SU-DHL-6 (cell line): ENCODE data around the gene GSDME.
"Not testable (repeated sequence)": the region's sequence is repeated elsewhere in the genome, so short reads cannot be mapped to it uniquely, and the experiment has no call there.

ENCODE experiments used
- H2AFZ ChIP-seq: fragments of 200-600 bp; sonication (generic); 2 replicates; pipeline ENCODE4 v1.6.1; 2014; ENCODE audit warnings: low read depth, mild to moderate bottlenecking, moderate library complexity, mixed read lengths, antibody characterized with exemption, low read length; ENCODE audit not compliant: severe bottlenecking
- H3F3A ChIP-seq: fragments of 200-600 bp; shearing (Covaris generic); 2 replicates; pipeline ENCODE4 v1.6.0; 2016; ENCODE audit warnings: antibody characterized with exemption, mild to moderate bottlenecking; ENCODE audit not compliant: insufficient read depth
- H3K27ac ChIP-seq: fragments of 200-600 bp; sonication (generic); 2 replicates; pipeline ENCODE4 v1.5.1; 2016; ENCODE audit warnings: low read depth, mild to moderate bottlenecking, low read length, moderate library complexity, mixed read lengths
- H3K27me3 ChIP-seq: fragments of 200-600 bp; sonication (generic), shearing (Covaris generic); 2 replicates; pipeline ENCODE4 v1.6.0; 2014; ENCODE audit warnings: mild to moderate bottlenecking, low read length
- H3K36me3 ChIP-seq: fragments of 200-600 bp; sonication (generic); 2 replicates; pipeline ENCODE4 v1.6.1; 2014; ENCODE audit warnings: mild to moderate bottlenecking, low read length, mixed read lengths
- H3K4me2 ChIP-seq: fragments of 300-600, 200-600 bp; shearing (Covaris generic), sonication (generic); 2 replicates; pipeline ENCODE4 v1.6.0; 2014; ENCODE audit warnings: low read length, low read depth, mild to moderate bottlenecking; ENCODE audit not compliant: poor library complexity, severe bottlenecking
- H3K4me3 ChIP-seq: fragments of 200-600 bp; sonication (generic); 2 replicates; pipeline ENCODE4 v1.5.1; 2014; ENCODE audit warnings: antibody characterized with exemption, low read length, mild to moderate bottlenecking, mixed read lengths; ENCODE audit not compliant: insufficient read depth, poor library complexity, severe bottlenecking
- H3K79me2 ChIP-seq: fragments of 200-600 bp; sonication (generic); 2 replicates; pipeline ENCODE4 v1.6.1; 2014; ENCODE audit warnings: mild to moderate bottlenecking, low read length, moderate library complexity; ENCODE audit not compliant: insufficient read depth
- H3K9ac ChIP-seq: fragments of 200-600 bp; sonication (generic); 2 replicates; pipeline ENCODE4 v1.7.0; 2014; ENCODE audit warnings: mild to moderate bottlenecking, low read length
- H3K9me2 ChIP-seq: fragments of 200-600 bp; sonication (generic); replicated peaks from 2 replicates; pipeline ENCODE4 v1.6.1; 2014; ENCODE audit warnings: low read length; ENCODE audit not compliant: insufficient read depth
- H3K9me3 ChIP-seq: fragments of 200-600 bp; sonication (generic); 2 replicates; pipeline ENCODE4 v1.6.1; 2014; ENCODE audit warnings: low read length, mixed read lengths; ENCODE audit not compliant: insufficient read depth
- H4K20me1 ChIP-seq: fragments of 200-600 bp; sonication (generic); 2 replicates; pipeline ENCODE4 v1.6.1; 2014; ENCODE audit warnings: low read depth, mild to moderate bottlenecking, antibody characterized with exemption, low read length, moderate library complexity, mixed read lengths
- EZH2phosphoT487 ChIP-seq: fragments of 200-600 bp; sonication (generic), shearing (Covaris generic); conservative IDR thresholded peaks from 2 replicates; pipeline ENCODE4 v1.6.1; 2018; ENCODE audit warnings: mild to moderate bottlenecking, antibody characterized with exemption, low read length, moderate library complexity, mixed read lengths
- TF ChIP-seq, protein P1 (sequence below): fragments of 200-600 bp; sonication (generic); IDR thresholded peaks from one replicate; pipeline ENCODE4 v1.5.1; 2017; ENCODE audit warnings: antibody characterized with exemption, mild to moderate bottlenecking, low read length, moderate library complexity; ENCODE audit not compliant: insufficient read depth, poor library complexity, severe bottlenecking

Gene GSDME

GRCh38 chr7:24739306-24739705 is 18.0 kb downstream of the GSDME start:
- Histone ChIP-seq H3F3A (no peaks in the 10 kb centered on the region), H3K27me3 (no peaks in the 10 kb centered on the region)

DNA sequence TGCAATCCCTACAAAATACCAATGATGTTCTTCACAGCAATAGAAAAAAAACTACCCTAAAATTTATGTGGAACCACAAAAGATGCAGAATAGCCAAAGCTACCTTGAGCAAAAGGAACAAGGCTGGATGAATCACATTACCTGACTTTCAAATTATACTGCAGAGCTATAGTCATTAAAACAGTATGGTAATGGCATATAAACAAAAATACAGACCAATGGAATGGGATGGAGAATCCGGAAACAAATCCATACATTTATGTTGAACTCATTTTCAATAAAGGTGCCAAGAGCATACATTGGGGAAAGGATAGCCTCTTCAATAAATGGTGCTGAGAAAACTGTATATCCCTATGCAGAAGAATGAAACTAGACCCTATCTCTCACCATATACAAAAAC is 18.7 kb downstream of the GSDME start:
- Histone ChIP-seq H3K9me2 (no peaks in the 10 kb centered on the region), H3K9ac (no peak overlapping the region), H3F3A (no peaks in the 10 kb centered on the region), H3K79me2 (no peaks in the 10 kb centered on the region), H3K9me3 (peaks cover 7% of the 10 kb centered on the region), H3K36me3 (no peaks in the 10 kb centered on the region), H2AFZ (no peak overlapping the region), H3K27me3 (no peaks in the 10 kb centered on the region), H3K4me3 (no peak overlapping the region), H3K27ac (no peak overlapping the region), H4K20me1 (no peaks in the 10 kb centered on the region), H3K4me2 (no peak overlapping the region)
- TF ChIP-seq EZH2phosphoT487: no peak
- TF ChIP-seq, protein P1, sequence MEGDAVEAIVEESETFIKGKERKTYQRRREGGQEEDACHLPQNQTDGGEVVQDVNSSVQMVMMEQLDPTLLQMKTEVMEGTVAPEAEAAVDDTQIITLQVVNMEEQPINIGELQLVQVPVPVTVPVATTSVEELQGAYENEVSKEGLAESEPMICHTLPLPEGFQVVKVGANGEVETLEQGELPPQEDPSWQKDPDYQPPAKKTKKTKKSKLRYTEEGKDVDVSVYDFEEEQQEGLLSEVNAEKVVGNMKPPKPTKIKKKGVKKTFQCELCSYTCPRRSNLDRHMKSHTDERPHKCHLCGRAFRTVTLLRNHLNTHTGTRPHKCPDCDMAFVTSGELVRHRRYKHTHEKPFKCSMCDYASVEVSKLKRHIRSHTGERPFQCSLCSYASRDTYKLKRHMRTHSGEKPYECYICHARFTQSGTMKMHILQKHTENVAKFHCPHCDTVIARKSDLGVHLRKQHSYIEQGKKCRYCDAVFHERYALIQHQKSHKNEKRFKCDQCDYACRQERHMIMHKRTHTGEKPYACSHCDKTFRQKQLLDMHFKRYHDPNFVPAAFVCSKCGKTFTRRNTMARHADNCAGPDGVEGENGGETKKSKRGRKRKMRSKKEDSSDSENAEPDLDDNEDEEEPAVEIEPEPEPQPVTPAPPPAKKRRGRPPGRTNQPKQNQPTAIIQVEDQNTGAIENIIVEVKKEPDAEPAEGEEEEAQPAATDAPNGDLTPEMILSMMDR: no peak

More at GRCh38 chr7:24739306-24739705, 18.0 kb downstream of the GSDME start:
- Histone ChIP-seq H2AFZ (no peak overlapping the region), H3K4me2 (no peak overlapping the region), H3K36me3 (no peaks in the 10 kb centered on the region), H3K79me2 (no peaks in the 10 kb centered on the region), H3K4me3 (no peak overlapping the region), H3K9me3 (peaks cover 7% of the 10 kb centered on the region), H3K27ac (no peak overlapping the region), H3K9ac (no peak overlapping the region), H3K9me2 (no peaks in the 10 kb centered on the region), H4K20me1 (no peaks in the 10 kb centered on the region)
- TF ChIP-seq EZH2phosphoT487: no peak
- TF ChIP-seq, protein P1: no peak

GRCh38 chr7:24737281-24737680 is 20.0 kb downstream of the GSDME start:
- no peak for TF ChIP-seq EZH2phosphoT487
- TF ChIP-seq, protein P1: no peak
- Histone ChIP-seq H3K9me3 (peaks cover 7% of the 10 kb centered on the region), H3K27ac (no peak overlapping the region), H3F3A (no peaks in the 10 kb centered on the region), H4K20me1 (no peaks in the 10 kb centered on the region), H3K27me3 (no peaks in the 10 kb centered on the region), H3K36me3 (no peaks in the 10 kb centered on the region), H3K4me2 (no peak overlapping the region), H3K9me2 (no peaks in the 10 kb centered on the region), H3K9ac (no peak overlapping the region), H3K4me3 (no peak overlapping the region), H3K79me2 (no peaks in the 10 kb centered on the region), H2AFZ (no peak overlapping the region)

DNA sequence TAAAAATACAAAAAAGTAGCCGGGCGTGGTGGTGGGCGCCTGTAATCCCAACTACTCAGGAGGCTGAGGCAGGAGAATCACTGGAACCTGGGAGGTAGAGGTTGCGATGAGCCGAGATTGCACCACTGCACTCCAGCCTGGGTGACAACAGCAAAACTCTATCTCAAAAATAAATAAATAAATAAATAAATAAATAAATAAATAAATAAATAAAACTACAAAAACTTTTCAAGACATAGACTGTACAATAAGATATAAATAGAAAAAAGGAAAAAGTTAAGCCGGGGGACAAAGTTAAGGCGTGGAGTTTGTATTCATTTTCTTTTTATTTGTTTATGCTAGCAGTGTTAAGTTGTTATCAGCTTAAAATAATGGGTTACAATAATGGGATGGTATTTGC is 21.7 kb downstream of the GSDME start:
- H3K4me2 ChIP-seq, H3K79me2 ChIP-seq, H3K9me3 ChIP-seq: not testable (repeated sequence)

More for the DNA sequence above, 21.7 kb downstream of the GSDME start:
- not testable (repeated sequence) for H3K27ac ChIP-seq, H3K9me2 ChIP-seq, H4K20me1 ChIP-seq, H3K9ac ChIP-seq, H3K27me3 ChIP-seq, H2AFZ ChIP-seq, H3K4me3 ChIP-seq, H3F3A ChIP-seq, H3K36me3 ChIP-seq
